SK-N-SH (cell line): Measurements from ENCODE around the gene STAC3. TPM values are rescaled to one million over a fixed set of nuclear protein-coding genes. Genes with fewer than 3 reads are reported as not detected.
A peak's percentile ranks its signal among the peaks of the same experiment; 100 is the strongest.

Experiments
- CTCF ChIA-PET: fragments of 300-600, 350-600 bp; formaldehyde crosslinking; extraction: SDS; loops from one replicate; lab custom pipeline; 2021; lab: Yijun Ruan, JAX
- POLR2A ChIA-PET: fragments of 350-600 bp; sonication (Branson Sonifier 250); formaldehyde crosslinking; extraction: SDS; loops from one replicate; lab custom pipeline; 2020; ENCODE audit warnings: antibody characterized with exemption, inconsistent platforms; lab: Yijun Ruan, JAX
- DNase-seq: peaks from one replicate; pipeline ENCODE4 v3.0.0; 2012
- H2AFZ ChIP-seq: fragments of 200-600 bp; sonication (generic); 2 replicates; pipeline ENCODE4 v1.8.1; 2016; ENCODE audit warnings: antibody characterized with exemption, mild to moderate bottlenecking, low read depth
- H3F3A ChIP-seq: fragments of 200-600 bp; sonication (generic); replicated peaks from 2 replicates; pipeline ENCODE3; 2016; ENCODE audit warnings: antibody characterized with exemption, mild to moderate bottlenecking; ENCODE audit not compliant: insufficient read depth
- H3K27ac ChIP-seq, 2 experiments: fragments of 200-500 bp in 1 of 2; fragments of 200-600 bp in 1 of 2; sonication (Bioruptor generic) in 1 of 2; sonication (generic), shearing (Covaris generic) in 1 of 2; 2 replicates each; pipeline versions ENCODE4 v1.5.1 to v1.6.1; 2014 to 2016; ENCODE audit warnings: low read depth in 2 of 2, inconsistent platforms in 1 of 2, low read length in 1 of 2, mild to moderate bottlenecking in 1 of 2, mixed read lengths in 1 of 2
- H3K27me3 ChIP-seq: fragments of 200-600 bp; sonication (generic), shearing (Covaris generic); 2 replicates; pipeline ENCODE4 v1.6.1; 2016; ENCODE audit warnings: mixed run types; ENCODE audit not compliant: insufficient read depth
- H3K36me3 ChIP-seq, 2 experiments: fragments of 200-500 bp in 1 of 2; fragments of 200-600 bp in 1 of 2; sonication (Bioruptor generic) in 1 of 2; sonication (generic) in 1 of 2; replicated peaks in 1 of 2; 2 replicates each; pipeline versions ENCODE3 to v1.5.1; 2014 to 2016; ENCODE audit warnings: low read length in 1 of 2, mild to moderate bottlenecking in 1 of 2; ENCODE audit not compliant: insufficient read depth in 2 of 2, control insufficient read depth in 1 of 2
- H3K4me1 ChIP-seq, 2 experiments: fragments of 200-500 bp in 1 of 2; fragments of 200-600 bp in 1 of 2; sonication (Bioruptor generic) in 1 of 2; sonication (generic), shearing (Covaris generic) in 1 of 2; 2 replicates each; pipeline versions ENCODE4 v1.5.1 to v1.6.1; 2014 to 2016; ENCODE audit warnings: low read depth in 1 of 2, low read length in 1 of 2, mixed run types in 1 of 2; ENCODE audit not compliant: insufficient read depth in 2 of 2, control insufficient read depth in 1 of 2
- H3K4me2 ChIP-seq: fragments of 200-600 bp; sonication (generic), shearing (Covaris generic); 2 replicates; pipeline ENCODE4 v1.6.1; 2017; ENCODE audit warnings: mixed run types
- H3K4me3 ChIP-seq, 2 experiments: fragments of 200-500 bp in 1 of 2; fragments of 200-600 bp in 1 of 2; sonication (Bioruptor generic) in 1 of 2; sonication (generic), shearing (Covaris generic) in 1 of 2; 2 replicates each; pipeline versions ENCODE4 v1.5.1 to v1.8.1; 2014 to 2016; ENCODE audit warnings: low read depth in 2 of 2, inconsistent platforms in 1 of 2, low read length in 1 of 2, mild to moderate bottlenecking in 1 of 2, mixed read lengths in 1 of 2, moderate library complexity in 1 of 2
- H3K79me2 ChIP-seq: fragments of 200-600 bp; sonication (generic); 2 replicates; pipeline ENCODE4 v1.8.1; 2017; ENCODE audit warnings: mild to moderate bottlenecking; ENCODE audit not compliant: insufficient read depth
- H3K9ac ChIP-seq: fragments of 200-600 bp; sonication (generic); 2 replicates; pipeline ENCODE4 v1.6.1; 2017; ENCODE audit warnings: mixed run types
- H3K9me2 ChIP-seq: fragments of 200-600 bp; sonication (generic); 2 replicates; pipeline ENCODE4 v1.6.1; 2017; ENCODE audit warnings: mixed run types
- H3K9me3 ChIP-seq: fragments of 200-600 bp; sonication (generic); 2 replicates; pipeline ENCODE4 v1.6.1; 2017; ENCODE audit warnings: mixed run types, mild to moderate bottlenecking, moderate library complexity
- H4K20me1 ChIP-seq: fragments of 200-600 bp; sonication (generic); 2 replicates; pipeline ENCODE4 v1.6.1; 2017; ENCODE audit warnings: mild to moderate bottlenecking, mixed run types; ENCODE audit not compliant: insufficient read depth
- CHD2 ChIP-seq: fragments of 150-350 bp; IDR thresholded peaks from 2 replicates; pipeline ENCODE4 v1.6.1; 2018; ENCODE audit warnings: low read length; ENCODE audit not compliant: partially characterized antibody
- CTCF ChIP-seq: fragments of 200-600 bp; sonication (generic); IDR thresholded peaks from 2 replicates; pipeline ENCODE4 v1.6.1; 2017; ENCODE audit warnings: antibody characterized with exemption, mild to moderate bottlenecking, moderate library complexity
- EP300 ChIP-seq, 2 experiments: IDR thresholded peaks; 2 replicates each; pipeline versions ENCODE4 v1.4.0 to v1.6.1; 2012; ENCODE audit warnings: borderline replicate concordance in 1 of 2, low read depth in 1 of 2, low read length in 1 of 2
- EZH2phosphoT487 ChIP-seq: fragments of 200-600 bp; sonication (generic); IDR thresholded peaks from 2 replicates; pipeline ENCODE4 v1.6.1; 2017; ENCODE audit warnings: low read depth, mixed run types, mild to moderate bottlenecking, antibody characterized with exemption, moderate library complexity, borderline replicate concordance
- FOSL2 ChIP-seq: IDR thresholded peaks from 2 replicates; pipeline ENCODE4 v1.4.0; 2012; ENCODE audit warnings: low read depth, mild to moderate bottlenecking, moderate library complexity, borderline replicate concordance
- FOXJ3 ChIP-seq: sonication (generic); formaldehyde crosslinking; IDR thresholded peaks from 2 replicates; pipeline ENCODE4 v1.5.1; 2020; ENCODE audit warnings: mild to moderate bottlenecking, missing genetic modification reagents
- FOXM1 ChIP-seq: IDR thresholded peaks from 2 replicates; pipeline ENCODE4 v1.4.0; 2012; ENCODE audit warnings: low read depth, mild to moderate bottlenecking
- GABPA ChIP-seq: IDR thresholded peaks from 2 replicates; pipeline ENCODE4 v1.4.0; 2012; ENCODE audit warnings: low read depth, mild to moderate bottlenecking
- GATA2 ChIP-seq: sonication (generic); formaldehyde crosslinking; IDR thresholded peaks from 2 replicates; pipeline ENCODE4 v1.5.0; 2020; ENCODE audit warnings: mild to moderate bottlenecking, missing genetic modification reagents
- IRF3 ChIP-seq: fragments of 150-350 bp; IDR thresholded peaks from 2 replicates; pipeline ENCODE4 v1.6.1; 2016; ENCODE audit warnings: mild to moderate bottlenecking, low read depth, low read length
- JUND ChIP-seq: IDR thresholded peaks from 2 replicates; pipeline ENCODE4 v1.4.0; 2012
- MAX ChIP-seq: IDR thresholded peaks from 2 replicates; pipeline ENCODE4 v1.4.0; 2012; ENCODE audit warnings: low read depth
- MEF2A ChIP-seq: IDR thresholded peaks from 2 replicates; pipeline ENCODE4 v1.4.0; 2012; ENCODE audit warnings: low read depth, borderline replicate concordance
- RAD21 ChIP-seq: IDR thresholded peaks from 2 replicates; pipeline ENCODE4 v1.6.1; 2012; ENCODE audit warnings: mild to moderate bottlenecking, low read length
- RCOR1 ChIP-seq: fragments of 150-350 bp; IDR thresholded peaks from 2 replicates; pipeline ENCODE4 v1.6.1; 2017; ENCODE audit warnings: antibody characterized with exemption, low read length
- RFX5 ChIP-seq: IDR thresholded peaks from 2 replicates; pipeline ENCODE4 v1.6.1; 2012; ENCODE audit warnings: mild to moderate bottlenecking, improper control_type of control experiment, low read length
- RXRA ChIP-seq: IDR thresholded peaks from 2 replicates; pipeline ENCODE4 v1.4.0; 2012; ENCODE audit warnings: low read depth, mild to moderate bottlenecking, borderline replicate concordance
- SIN3A ChIP-seq: IDR thresholded peaks from 2 replicates; pipeline ENCODE4 v1.6.1; 2012; ENCODE audit warnings: low read depth, mild to moderate bottlenecking, low read length, moderate library complexity, borderline replicate concordance
- TCF12 ChIP-seq: IDR thresholded peaks from 2 replicates; pipeline ENCODE4 v1.4.0; 2012
- TEAD4 ChIP-seq: IDR thresholded peaks from 2 replicates; pipeline ENCODE4 v1.4.0; 2012; ENCODE audit warnings: mild to moderate bottlenecking, borderline replicate concordance; ENCODE audit not compliant: insufficient read depth
- WGBS: methylation state at CpG from one replicate; pipeline ENCODE4 v1.1.6; 2017; ENCODE audit warnings: low lambda C conversion rate; 5-methylcytosine and 5-hydroxymethylcytosine counted together
- polyA plus RNA-seq, 3 experiments: library from polyadenylated mRNA; depleted of rRNA; stranded (reverse); fragments of >200 nt; gene quantifications; 2 replicates each; pipeline ENCODE4 v1.2.3, GENCODE V29; 2012
- TF ChIP-seq, protein P1 (sequence below): fragments of 150-350 bp; IDR thresholded peaks from 2 replicates; pipeline ENCODE4 v1.6.1; 2017; ENCODE audit warnings: antibody characterized with exemption, low read length, low read depth, borderline replicate concordance

Gene STAC3
- polyA plus RNA-seq, 1 of the 3 experiments (the other 2 are of a cell fraction), result 0.76 TPM

DNA sequence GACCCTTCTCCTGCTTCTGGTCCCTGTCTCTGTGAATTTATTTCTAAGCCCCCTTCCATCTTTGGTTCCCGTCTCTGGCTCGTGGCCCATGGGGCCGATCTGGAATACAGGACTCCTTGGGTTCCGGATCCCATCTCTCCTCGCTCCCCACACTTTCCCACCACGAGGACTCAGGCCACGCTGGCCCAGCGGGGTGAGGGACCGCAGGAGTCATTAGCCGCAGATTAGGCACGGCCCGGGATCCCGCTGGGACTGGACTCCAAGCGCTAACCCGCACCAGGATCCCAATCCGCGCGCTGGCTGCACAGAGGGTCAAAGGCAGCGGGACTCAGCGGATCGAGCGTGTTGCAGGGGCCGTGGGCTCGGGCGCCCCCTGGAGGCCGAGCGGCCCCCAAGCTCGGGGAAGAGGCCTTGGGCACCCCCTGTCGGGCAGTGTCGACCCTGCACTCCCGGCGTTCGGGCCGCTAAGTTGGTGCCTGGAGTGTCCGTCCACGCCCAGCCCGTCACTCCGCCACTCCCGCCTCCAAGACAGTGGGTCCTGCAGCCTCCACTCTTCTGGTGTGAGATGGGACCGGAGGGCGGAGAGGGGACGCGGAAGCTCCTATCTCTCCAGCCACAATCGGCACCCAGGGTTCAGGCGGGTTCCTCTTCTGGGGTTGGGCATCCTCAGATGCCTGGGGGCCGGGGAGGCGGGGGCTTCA is 12.0 kb downstream of the STAC3 start (continued):
- TF ChIP-seq CTCF, result peak; percentile 99
- no peak for TF ChIP-seq FOXJ3 (CRISPR knock-in tag)
- no peak for TF ChIP-seq GABPA
- TF ChIP-seq CHD2, result peak; percentile 56
- no peak for TF ChIP-seq EP300 (IDR thresholded peaks at IDR 0.05; ENCODE audit: borderline replicate concordance in 1 of 2, low read depth in 1 of 2, low read length in 1 of 2)
- 0 out of 2 replicates have a peak, but pooled peaks have one; percentile 32 for TF ChIP-seq MAX
- no peak for TF ChIP-seq GATA2
- TF ChIP-seq FOXM1, result 0 out of 2 replicates have a peak, but pooled peaks have one; percentile 33
- peak; percentile 11; the same call in 1 of the 2 replicates for TF ChIP-seq TCF12
- TF ChIP-seq EZH2phosphoT487, result no peak
- no peak for TF ChIP-seq RFX5
- TF ChIP-seq, all 33 proteins: peak for 14

DNA sequence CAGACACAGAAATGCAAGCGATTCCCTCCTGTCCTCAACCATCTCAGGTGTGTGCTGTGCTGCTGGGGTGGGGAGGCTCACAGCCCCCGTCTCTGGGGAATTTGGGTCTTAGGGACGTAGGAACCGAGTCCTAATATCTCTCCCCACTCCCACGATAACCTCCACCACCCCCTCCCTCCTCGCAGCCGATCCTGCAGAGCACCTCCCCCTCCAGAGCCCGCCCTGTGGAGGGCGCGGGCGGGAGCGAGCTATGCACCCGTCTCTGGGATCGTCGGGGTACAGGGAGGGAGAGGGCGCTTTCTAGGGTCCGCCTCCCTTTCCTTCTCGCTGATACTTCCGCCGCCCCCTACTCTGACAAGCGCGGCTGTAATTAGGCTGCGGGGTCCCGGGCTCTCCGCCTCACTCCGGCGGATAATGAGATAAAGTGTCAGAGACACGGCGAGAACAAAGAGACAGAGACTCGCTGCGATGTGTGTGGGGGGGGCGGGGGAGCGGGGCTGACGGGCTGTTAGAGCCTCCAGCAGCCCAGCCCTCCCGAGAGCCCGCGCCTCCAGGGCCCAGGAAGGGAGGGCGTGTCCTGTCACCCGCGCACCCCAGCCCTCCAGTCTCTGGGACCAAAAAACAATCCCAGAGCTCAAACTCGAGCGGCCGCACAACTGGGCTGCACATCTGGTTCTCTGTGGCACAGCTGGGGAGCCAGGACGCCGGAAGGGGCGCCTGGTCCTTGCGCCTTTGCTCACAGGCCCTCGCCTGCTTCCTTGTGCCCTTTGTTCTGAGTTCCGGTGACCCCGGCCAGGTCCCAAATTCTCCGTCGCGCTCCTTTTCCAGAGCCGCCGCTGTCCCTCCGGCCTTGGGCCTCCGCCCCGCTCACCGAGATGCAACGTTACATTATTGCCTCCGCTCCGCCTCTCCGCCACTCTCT is 12.8 kb downstream of the STAC3 start:
- peak; percentile 73 for DNase-seq
- H2AFZ ChIP-seq, result 0 out of 2 replicates have a peak overlapping the region, but pooled peaks have one; percentile 62
- 42% methylated on average over 47 of the region's 63 CpGs for WGBS

More for the DNA sequence above, 12.8 kb downstream of the STAC3 start:
- Histone ChIP-seq H3K27me3 (peaks cover 19% of the 10 kb centered on the region; the same call in 1 of the 2 replicates), H3K79me2 (no peaks in the 10 kb centered on the region), H3F3A (peaks cover 14% of the 10 kb centered on the region), H3K9ac (no peak overlapping the region), H3K4me1 (peaks cover 23 to 57% of the 10 kb centered on the region in 2 experiments; a peak in 2 of 4 replicates), H3K9me2 (no peaks in the 10 kb centered on the region), H4K20me1 (no peaks in the 10 kb centered on the region), H3K9me3 (no peaks in the 10 kb centered on the region), H3K4me2 (0 out of 2 replicates have a peak overlapping the region, but pooled peaks have one; percentile 96), H3K36me3 (peaks cover 9 to 18% of the 10 kb centered on the region in 2 experiments), H3K27ac (no peak overlapping the region), H3K4me3 (peak overlapping the region in 1 of 2 experiments; percentile 58; a peak in 1 of 4 replicates)
- CTCF ChIA-PET, result interaction anchor here (0.6 to 31.5 kb wide), 32 partner anchors 11 to 688 kb away, joined by 3 to 937 read pairs (median 4); partner anchors contain the start of genes GLI1, INHBE, LRP1 and NXPH4
- POLR2A ChIA-PET, result interaction anchor here (0.9 to 5.6 kb wide), 7 partner anchors 8 to 63 kb away, joined by 3 to 43 read pairs (median 3); partner anchors contain the start of gene SHMT2
- no peak for TF ChIP-seq RXRA
- TF ChIP-seq TEAD4, result no peak
- TF ChIP-seq SIN3A, result no peak
- no peak for TF ChIP-seq MAX
- TF ChIP-seq FOXM1, result no peak
- TF ChIP-seq JUND, result no peak
- TF ChIP-seq FOSL2, result no peak
- TF ChIP-seq, protein P1, sequence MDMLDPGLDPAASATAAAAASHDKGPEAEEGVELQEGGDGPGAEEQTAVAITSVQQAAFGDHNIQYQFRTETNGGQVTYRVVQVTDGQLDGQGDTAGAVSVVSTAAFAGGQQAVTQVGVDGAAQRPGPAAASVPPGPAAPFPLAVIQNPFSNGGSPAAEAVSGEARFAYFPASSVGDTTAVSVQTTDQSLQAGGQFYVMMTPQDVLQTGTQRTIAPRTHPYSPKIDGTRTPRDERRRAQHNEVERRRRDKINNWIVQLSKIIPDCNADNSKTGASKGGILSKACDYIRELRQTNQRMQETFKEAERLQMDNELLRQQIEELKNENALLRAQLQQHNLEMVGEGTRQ, result no peak
- TF ChIP-seq GATA2, result no peak
- TF ChIP-seq RFX5, result no peak
- no peak for TF ChIP-seq TCF12
- no peak for TF ChIP-seq MEF2A
- no peak for TF ChIP-seq RCOR1
- no peak for TF ChIP-seq RAD21
- TF ChIP-seq IRF3, result no peak
